Measurements from ENCODE around the gene WDR46.
"Not testable (repeated sequence)": the region's sequence is repeated elsewhere in the genome, so short reads cannot be mapped to it uniquely, and the experiment has no call there.

Gene WDR46

DNA sequence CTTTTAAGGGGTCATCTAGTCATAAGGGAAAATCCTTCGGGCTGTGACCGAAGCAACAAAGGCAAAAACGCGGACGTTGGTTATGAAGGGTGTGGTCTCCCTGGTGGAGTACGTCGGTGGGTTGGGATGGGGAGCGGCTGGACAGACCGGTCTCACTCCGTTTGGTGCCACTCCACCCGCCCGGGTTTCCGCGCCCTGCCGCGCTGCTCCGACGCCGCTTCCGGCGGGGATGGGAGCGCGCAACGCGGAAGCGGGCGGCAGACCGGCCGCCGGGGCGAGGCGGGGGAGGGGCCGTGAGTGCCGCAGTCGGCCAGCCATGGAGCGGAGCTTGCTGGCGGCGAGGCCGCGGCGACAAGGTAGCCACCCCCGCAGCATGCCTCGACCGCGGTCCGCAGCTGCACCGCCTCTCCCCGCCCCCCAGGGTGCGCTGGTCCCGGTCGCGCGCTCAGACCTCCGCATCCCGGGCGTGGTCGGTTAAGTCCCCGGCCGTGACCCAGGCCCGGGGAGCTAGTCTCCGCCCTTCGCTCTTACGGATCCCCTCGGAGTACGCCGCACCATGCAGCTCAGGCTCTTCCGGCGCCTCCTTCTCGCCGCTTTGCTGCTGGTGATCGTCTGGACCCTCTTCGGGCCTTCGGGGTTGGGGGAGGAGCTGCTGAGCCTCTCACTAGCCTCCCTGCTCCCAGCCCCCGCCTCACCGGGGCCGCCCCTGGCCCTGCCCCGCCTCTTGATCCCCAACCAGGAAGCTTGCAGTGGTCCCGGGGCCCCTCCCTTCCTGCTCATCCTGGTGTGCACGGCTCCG is 12.0 kb downstream of the WDR46 start, which contains the start of gene B3GALT4:
Gene B3GALT4, plus strand, starts transcription at position 260 of the 799 bp plus-strand sequence. Its CDS starts 297 bp downstream, at position 557.
- Histone ChIP-seq H3K36me3 (ENCODE audit: control insufficient read depth, insufficient read depth, low read length) (peaks cover 38% of the 10 kb centered on the region), H3K4me3 (ENCODE audit: insufficient read depth, low read depth, low read length, poor library complexity, severe bottlenecking) (peak within 1 kb of the TSS; percentile 81), H3K9me3 (ENCODE audit: control insufficient read depth, low read length) (no peaks in the 10 kb centered on the region), H3K27ac (ENCODE audit: insufficient read depth, low read length, poor library complexity, severe bottlenecking) (peak within 1 kb of the TSS; percentile 85), H3K4me1 (ENCODE audit: control insufficient read depth, insufficient read depth, low read length, poor library complexity, severe bottlenecking) (peaks cover 57% of the 10 kb centered on the region), H3K27me3 (replicated peaks; ENCODE audit: control insufficient read depth, insufficient read depth, low read length, poor library complexity, severe bottlenecking) (no peaks in the 10 kb centered on the region)
- peak; percentile 58 to 63 (median 61) for DNase-seq

DNA sequence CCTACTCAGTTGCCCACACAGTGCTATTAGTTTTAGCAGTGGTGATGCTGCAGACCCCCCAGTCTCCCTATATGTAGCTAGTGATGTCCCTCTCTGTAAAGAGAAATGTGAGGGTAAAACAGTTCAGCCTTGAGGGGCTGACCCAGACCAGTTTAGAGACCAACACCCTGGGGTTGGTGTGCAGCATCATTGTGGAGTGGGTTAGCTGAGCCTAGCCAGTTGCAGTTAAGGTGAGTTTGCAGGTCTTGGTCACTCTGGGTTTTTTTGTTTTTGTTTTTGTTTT is 12.5 kb downstream of the WDR46 start:
- no peak for DNase-seq
- Histone ChIP-seq H3K4me3 (ENCODE audit: insufficient read depth, low read depth, low read length, poor library complexity, severe bottlenecking) (peak overlapping the region; percentile 81), H3K27ac (ENCODE audit: insufficient read depth, low read length, poor library complexity, severe bottlenecking) (peak overlapping the region; percentile 85), H3K36me3 (ENCODE audit: control insufficient read depth, insufficient read depth, low read length) (peaks cover 38% of the 10 kb centered on the region), H3K9me3 (ENCODE audit: control insufficient read depth, low read length) (no peaks in the 10 kb centered on the region), H3K4me1 (ENCODE audit: control insufficient read depth, insufficient read depth, low read length, poor library complexity, severe bottlenecking) (peaks cover 57% of the 10 kb centered on the region), H3K27me3 (replicated peaks; ENCODE audit: control insufficient read depth, insufficient read depth, low read length, poor library complexity, severe bottlenecking) (no peaks in the 10 kb centered on the region)

DNA sequence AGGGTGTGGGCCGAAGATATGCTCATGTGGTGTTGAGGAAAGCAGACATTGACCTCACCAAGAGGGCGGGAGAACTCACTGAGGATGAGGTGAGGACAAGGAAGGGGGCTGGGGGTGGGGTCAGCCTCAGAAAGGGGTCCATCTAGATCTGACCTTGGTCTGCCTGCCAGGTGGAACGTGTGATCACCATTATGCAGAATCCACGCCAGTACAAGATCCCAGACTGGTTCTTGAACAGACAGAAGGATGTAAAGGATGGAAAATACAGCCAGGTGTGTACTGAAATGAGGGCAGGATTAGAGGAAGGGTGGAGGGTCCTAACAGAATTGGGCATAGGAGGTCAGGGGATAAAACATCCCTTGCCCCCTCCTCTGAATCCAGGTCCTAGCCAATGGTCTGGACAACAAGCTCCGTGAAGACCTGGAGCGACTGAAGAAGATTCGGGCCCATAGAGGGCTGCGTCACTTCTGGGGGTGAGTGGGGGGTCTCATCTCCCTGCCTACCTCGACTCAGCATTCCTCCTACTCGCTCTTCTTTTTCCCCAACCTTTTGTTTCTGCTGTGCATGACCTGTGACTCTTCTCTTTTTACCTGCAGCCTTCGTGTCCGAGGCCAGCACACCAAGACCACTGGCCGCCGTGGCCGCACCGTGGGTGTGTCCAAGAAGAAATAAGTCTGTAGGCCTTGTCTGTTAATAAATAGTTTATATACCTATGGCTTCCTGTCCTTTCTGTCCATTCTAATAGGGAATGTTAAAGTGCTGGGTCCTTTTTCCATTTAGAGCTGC is 13.1 kb downstream of the WDR46 start:
- not testable (repeated sequence) for DNase-seq; H3K27me3 ChIP-seq (replicated peaks; ENCODE audit: control insufficient read depth, insufficient read depth, low read length, poor library complexity, severe bottlenecking); H3K4me3 ChIP-seq (ENCODE audit: insufficient read depth, low read depth, low read length, poor library complexity, severe bottlenecking); H3K9me3 ChIP-seq (ENCODE audit: control insufficient read depth, low read length)
- peaks cover 38% of the 10 kb centered on the region for H3K36me3 ChIP-seq (ENCODE audit: control insufficient read depth, insufficient read depth, low read length)
- peak overlapping the region; percentile 85 for H3K27ac ChIP-seq (ENCODE audit: insufficient read depth, low read length, poor library complexity, severe bottlenecking)
- H3K4me1 ChIP-seq (ENCODE audit: control insufficient read depth, insufficient read depth, low read length, poor library complexity, severe bottlenecking) = peaks cover 58% of the 10 kb centered on the region

DNA sequence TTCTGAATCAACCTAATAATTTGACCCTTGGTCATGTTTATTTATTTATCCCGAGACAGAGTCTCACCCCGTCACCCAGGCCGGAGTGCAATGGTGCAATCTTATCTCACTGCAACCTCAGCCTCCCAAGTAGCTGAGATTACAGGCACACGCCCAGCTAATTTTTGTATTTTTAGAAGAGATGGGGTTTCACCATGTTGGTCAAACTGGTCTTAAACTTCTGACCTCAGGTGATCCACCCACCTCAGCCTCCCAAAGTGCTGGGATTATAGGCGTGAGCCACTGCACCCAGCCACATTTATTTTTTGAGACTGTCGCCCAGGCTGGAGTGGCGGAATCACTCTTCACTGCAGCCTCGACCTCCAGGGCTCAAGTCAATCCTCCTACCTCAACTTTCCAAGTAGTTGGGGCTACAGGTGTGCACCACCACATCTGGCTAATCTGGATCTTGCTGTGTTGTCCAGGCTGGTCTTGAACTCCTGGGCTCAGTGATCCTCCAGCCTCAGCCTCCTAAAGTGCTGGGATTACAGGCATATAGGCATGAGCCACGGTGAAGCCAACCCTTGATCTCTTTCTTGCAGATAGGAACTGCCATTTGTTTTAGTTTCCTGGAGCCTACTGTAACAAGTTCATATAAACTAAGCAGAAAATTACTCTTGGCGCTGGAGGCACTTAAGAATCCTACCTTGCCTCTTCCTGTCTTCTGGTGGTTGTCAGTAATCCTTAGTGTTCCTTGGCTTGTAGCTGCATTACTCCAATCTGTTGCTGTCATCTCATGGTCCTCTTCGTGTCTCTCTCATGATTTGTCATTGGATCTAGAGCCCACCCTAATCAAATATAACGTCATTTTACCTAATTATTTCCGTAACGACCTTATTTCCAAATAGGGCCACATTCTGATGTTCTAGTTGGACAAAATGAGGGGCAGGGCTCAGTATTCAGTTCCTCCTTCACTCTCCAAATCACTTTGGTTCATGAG is 14.8 kb downstream of the WDR46 start:
- peaks cover 22% of the 10 kb centered on the region for H3K36me3 ChIP-seq (ENCODE audit: control insufficient read depth, insufficient read depth, low read length)
- H3K9me3 ChIP-seq (ENCODE audit: control insufficient read depth, low read length) = no peaks in the 10 kb centered on the region
- peak overlapping the region; percentile 93 for H3K27ac ChIP-seq (ENCODE audit: insufficient read depth, low read length, poor library complexity, severe bottlenecking)
- H3K4me3 ChIP-seq (ENCODE audit: insufficient read depth, low read depth, low read length, poor library complexity, severe bottlenecking) = no peak overlapping the region
- peaks cover 58% of the 10 kb centered on the region for H3K4me1 ChIP-seq (ENCODE audit: control insufficient read depth, insufficient read depth, low read length, poor library complexity, severe bottlenecking)
- no peak for DNase-seq
- H3K27me3 ChIP-seq (replicated peaks; ENCODE audit: control insufficient read depth, insufficient read depth, low read length, poor library complexity, severe bottlenecking) = no peaks in the 10 kb centered on the region

DNA sequence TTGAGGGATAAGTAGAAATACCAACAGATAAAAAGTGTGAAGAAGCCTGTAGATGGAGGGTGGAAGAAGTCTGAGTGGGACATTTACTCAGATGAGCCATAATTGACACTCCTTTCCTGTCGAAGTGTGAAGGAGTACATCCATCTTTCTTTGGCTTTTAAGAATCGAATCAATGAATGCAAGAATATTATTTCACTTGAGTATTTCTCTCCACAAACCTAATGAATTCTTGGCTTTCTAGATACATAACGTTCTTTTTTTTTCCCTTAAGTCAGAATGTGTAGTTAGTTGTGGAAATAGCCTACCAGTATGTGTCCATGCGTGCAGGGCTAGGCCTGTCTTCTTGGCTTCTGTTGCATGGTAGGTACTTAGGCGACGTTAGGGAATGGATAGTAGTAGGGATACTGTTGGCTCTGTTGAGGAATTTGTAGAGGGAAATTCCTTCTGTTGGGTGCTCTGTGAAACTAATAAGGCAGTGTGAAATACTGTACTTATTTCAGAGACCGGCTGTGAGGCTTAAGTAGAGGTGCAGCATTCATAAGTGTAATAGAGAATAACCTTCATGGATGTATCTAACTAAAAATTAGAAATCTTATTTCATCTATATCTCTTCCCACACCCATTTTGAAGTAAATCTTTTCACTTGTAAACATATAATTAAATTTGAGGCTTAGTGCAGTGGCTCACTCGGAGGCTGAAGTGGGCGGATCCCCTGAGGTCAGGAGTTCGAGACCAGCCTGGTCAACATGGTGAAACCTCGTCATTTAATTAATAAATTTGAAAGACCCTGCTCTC is 15.7 kb downstream of the WDR46 start:
- H3K4me1 ChIP-seq (ENCODE audit: control insufficient read depth, insufficient read depth, low read length, poor library complexity, severe bottlenecking) = peaks cover 49% of the 10 kb centered on the region
- H3K9me3 ChIP-seq (ENCODE audit: control insufficient read depth, low read length) = no peaks in the 10 kb centered on the region
- H3K27me3 ChIP-seq (replicated peaks; ENCODE audit: control insufficient read depth, insufficient read depth, low read length, poor library complexity, severe bottlenecking) = no peaks in the 10 kb centered on the region
- DNase-seq = no peak
- H3K36me3 ChIP-seq (ENCODE audit: control insufficient read depth, insufficient read depth, low read length) = peaks cover 23% of the 10 kb centered on the region
- peak overlapping the region; percentile 79 for H3K4me3 ChIP-seq (ENCODE audit: insufficient read depth, low read depth, low read length, poor library complexity, severe bottlenecking)
- peak overlapping the region; percentile 93 for H3K27ac ChIP-seq (ENCODE audit: insufficient read depth, low read length, poor library complexity, severe bottlenecking)

DNA sequence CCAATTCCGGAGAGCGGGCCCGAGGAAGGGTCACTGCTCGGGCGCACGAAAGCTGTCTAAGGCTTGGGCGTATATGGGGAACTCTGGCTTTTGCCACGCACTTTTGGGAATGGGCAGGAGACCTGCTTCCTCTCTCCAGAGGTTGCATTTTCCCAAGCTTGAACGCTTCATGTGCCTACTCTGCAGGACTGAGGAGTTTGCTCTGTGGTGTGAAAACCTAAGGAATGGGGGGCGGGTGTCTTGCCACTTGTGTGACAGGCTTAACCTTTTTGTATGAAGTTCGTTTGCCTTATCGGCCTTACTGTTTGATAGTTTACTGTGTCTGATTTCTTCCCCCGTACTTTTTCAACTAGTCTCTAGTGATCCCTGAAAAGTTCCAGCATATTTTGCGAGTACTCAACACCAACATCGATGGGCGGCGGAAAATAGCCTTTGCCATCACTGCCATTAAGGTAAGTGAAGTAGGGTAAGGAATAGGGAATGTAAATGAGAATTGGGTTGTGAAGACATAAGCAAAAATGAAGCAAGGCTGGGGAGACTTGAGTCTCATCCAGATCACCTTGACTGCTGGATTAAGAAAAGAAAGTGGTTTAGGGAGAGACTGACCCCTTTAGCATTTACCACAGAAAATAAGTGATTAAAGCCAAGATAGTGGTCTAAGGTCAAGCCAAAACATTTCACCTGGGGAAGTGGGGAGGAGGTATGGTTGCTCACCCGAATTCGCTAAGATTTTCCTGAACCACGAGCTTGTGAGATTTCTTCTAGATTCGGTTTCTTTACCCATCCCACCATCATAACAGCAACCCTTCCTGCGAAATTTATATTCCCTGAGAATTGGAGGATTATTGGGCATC is 16.5 kb downstream of the WDR46 start:
- Histone ChIP-seq H3K4me1 (ENCODE audit: control insufficient read depth, insufficient read depth, low read length, poor library complexity, severe bottlenecking) (peaks cover 41% of the 10 kb centered on the region), H3K9me3 (ENCODE audit: control insufficient read depth, low read length) (no peaks in the 10 kb centered on the region), H3K27me3 (replicated peaks; ENCODE audit: control insufficient read depth, insufficient read depth, low read length, poor library complexity, severe bottlenecking) (no peaks in the 10 kb centered on the region), H3K4me3 (ENCODE audit: insufficient read depth, low read depth, low read length, poor library complexity, severe bottlenecking) (peak overlapping the region; percentile 79), H3K27ac (ENCODE audit: insufficient read depth, low read length, poor library complexity, severe bottlenecking) (peak overlapping the region; percentile 93), H3K36me3 (ENCODE audit: control insufficient read depth, insufficient read depth, low read length) (peaks cover 32% of the 10 kb centered on the region)
- DNase-seq = no peak

DNA sequence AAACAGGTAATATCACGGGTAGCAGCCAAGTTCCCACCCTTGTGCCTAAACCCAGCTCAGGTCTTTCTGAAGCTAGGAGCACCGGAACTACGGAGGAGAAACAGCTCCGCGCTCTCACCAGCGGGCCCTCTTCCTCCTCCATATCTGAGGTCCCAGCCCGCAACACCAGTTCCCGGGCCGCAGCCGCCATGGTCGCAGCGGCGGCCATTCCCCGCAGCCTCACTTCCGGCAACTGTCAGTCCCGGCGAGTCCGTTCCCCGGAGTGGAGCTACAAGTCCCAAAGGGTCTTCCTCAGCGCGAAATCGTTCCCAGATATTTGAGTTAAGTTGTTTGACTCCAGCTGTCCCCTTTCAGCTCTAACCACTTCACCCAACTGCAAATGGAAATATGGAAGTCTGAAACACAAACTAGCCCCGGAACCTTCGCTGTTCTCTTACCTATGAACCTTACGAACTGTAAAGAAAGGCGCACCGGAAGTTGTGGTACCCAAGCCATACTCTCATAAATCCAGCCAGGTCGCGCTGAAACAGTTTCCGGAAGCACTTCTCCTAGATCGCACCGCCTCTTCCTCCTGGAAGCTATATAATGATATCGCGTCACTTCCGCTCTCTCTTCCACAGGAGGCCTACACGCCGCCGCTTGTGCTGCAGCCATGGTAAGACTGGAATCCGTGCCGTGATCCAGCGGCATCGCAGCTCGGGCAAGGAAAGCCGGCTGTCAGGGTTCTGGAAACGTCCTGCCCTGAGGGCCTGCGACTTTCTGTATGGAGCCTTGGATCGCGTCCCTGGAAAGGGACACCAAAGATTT is 17.4 kb downstream of the WDR46 start, which contains the start of the genes RPS18 and VPS52:
Gene RPS18, plus strand, starts transcription at position 608 of the 807 bp plus-strand sequence. Its CDS starts 45 bp downstream, at position 653.
Gene VPS52, minus strand, starts transcription at position 409 of the 807 bp plus-strand sequence. Its CDS starts 201 bp downstream, at position 208.
- peak; percentile 85 to 92 (median 89) for DNase-seq
- Histone ChIP-seq H3K4me1 (ENCODE audit: control insufficient read depth, insufficient read depth, low read length, poor library complexity, severe bottlenecking) (peaks cover 34% of the 10 kb centered on the region), H3K4me3 (ENCODE audit: insufficient read depth, low read depth, low read length, poor library complexity, severe bottlenecking) (peak within 1 kb of the TSS; percentile 79), H3K27me3 (replicated peaks; ENCODE audit: control insufficient read depth, insufficient read depth, low read length, poor library complexity, severe bottlenecking) (no peaks in the 10 kb centered on the region), H3K27ac (ENCODE audit: insufficient read depth, low read length, poor library complexity, severe bottlenecking) (peak within 1 kb of the TSS; percentile 93), H3K9me3 (ENCODE audit: control insufficient read depth, low read length) (no peaks in the 10 kb centered on the region), H3K36me3 (ENCODE audit: control insufficient read depth, insufficient read depth, low read length) (peaks cover 40% of the 10 kb centered on the region)

DNA sequence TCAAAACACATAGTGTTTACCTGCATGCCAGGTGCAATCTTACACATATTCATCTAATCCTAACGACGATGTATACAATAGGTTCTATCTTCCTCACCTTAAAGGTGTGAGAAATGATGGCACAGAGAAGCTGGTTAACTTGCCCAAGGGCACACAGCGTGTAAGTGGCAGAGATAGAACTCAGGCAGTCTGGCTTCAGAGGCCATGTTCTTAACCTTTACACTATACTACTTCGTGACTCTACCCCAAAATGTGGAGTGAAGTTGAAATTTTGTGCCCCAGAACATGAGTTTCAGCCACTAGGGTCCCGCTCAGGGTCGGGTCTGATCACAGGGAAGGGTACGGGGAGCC is 17.9 kb downstream of the WDR46 start:
- peaks cover 45% of the 10 kb centered on the region for H3K36me3 ChIP-seq (ENCODE audit: control insufficient read depth, insufficient read depth, low read length)

More for the DNA sequence above, 17.9 kb downstream of the WDR46 start:
- Histone ChIP-seq H3K4me3 (ENCODE audit: insufficient read depth, low read depth, low read length, poor library complexity, severe bottlenecking) (peak overlapping the region; percentile 79), H3K4me1 (ENCODE audit: control insufficient read depth, insufficient read depth, low read length, poor library complexity, severe bottlenecking) (peaks cover 29% of the 10 kb centered on the region), H3K27ac (ENCODE audit: insufficient read depth, low read length, poor library complexity, severe bottlenecking) (peak overlapping the region; percentile 93), H3K9me3 (ENCODE audit: control insufficient read depth, low read length) (no peaks in the 10 kb centered on the region), H3K27me3 (replicated peaks; ENCODE audit: control insufficient read depth, insufficient read depth, low read length, poor library complexity, severe bottlenecking) (no peaks in the 10 kb centered on the region)
- DNase-seq = no peak
